Right lobe of liver (tissue), 6 donors: ENCODE results near the gene GRIN3A. TPM values are rescaled to one million over a fixed set of nuclear protein-coding genes. Genes with fewer than 3 reads are reported as not detected.

Source experiments
- ATAC-seq, 4 donors: fragments of 200-7000 bp; cut with Tn5 transposase; one replicate each; pipeline ENCODE4 v1.9.1; 2020; ENCODE audit warnings: mild to moderate bottlenecking in 4 of 4, moderate library complexity in 4 of 4
- DNase-seq, 3 donors: peaks; one replicate each; pipeline ENCODE4 v3.0.0-alpha.2; 2020
- H3K27ac ChIP-seq, 3 donors: fragments of 200-600 bp; one replicate each; pipeline ENCODE4 v1.8.0; 2022
- H3K27me3 ChIP-seq, 2 donors: fragments of 200-600 bp; one replicate each; pipeline ENCODE4 v1.8.0; 2022
- H3K36me3 ChIP-seq, 4 donors: fragments of 200-600 bp; sonication (generic) in 1 of 4; one replicate each; pipeline versions ENCODE4 v1.5.1 to v1.8.0; 2017 to 2022; ENCODE audit warnings: control low read depth in 1 of 4
- H3K4me1 ChIP-seq, 4 donors: fragments of 200-600 bp; sonication (generic) in 1 of 4; one replicate each; pipeline versions ENCODE4 v1.5.1 to v1.8.0; 2017 to 2022; ENCODE audit warnings: control low read depth in 1 of 4
- H3K4me3 ChIP-seq, 3 donors: fragments of 200-600 bp; one replicate each; pipeline ENCODE4 v1.8.0; 2022
- H3K9me3 ChIP-seq, 4 donors: fragments of 200-600 bp; sonication (generic) in 1 of 4; one replicate each; pipeline versions ENCODE4 v1.5.1 to v1.8.0; 2017 to 2022; ENCODE audit warnings: control low read depth in 1 of 4
- POLR2A ChIP-seq: fragments of 450-650 bp; IDR thresholded peaks from one replicate; pipeline ENCODE4 v1.6.1; 2017; ENCODE audit warnings: antibody characterized with exemption, mild to moderate bottlenecking
- WGBS: methylation state at CpG from one replicate; pipeline ENCODE4 v1.1.6; 2018; ENCODE audit warnings: low coverage, low lambda C conversion rate; ENCODE audit not compliant: insufficient coverage; ENCODE audit errors: missing lambda C conversion rate; 5-methylcytosine and 5-hydroxymethylcytosine counted together
- intact Hi-C, 2 donors: fragments of 100-400 bp; cut with DNase I; formaldehyde crosslinking; loops; one replicate each; pipeline versions ENCODE4 v1.11.2 to v1.14.1; 2022
- total RNA-seq, 6 experiments: library from RNA; depleted of rRNA in 2 of 6; stranded (reverse); fragments of >200 nt in 2 of 6; fragmentation: NEBNext Ultra II Directional in 3 of 6; extraction: Animal tissue kit (Norgen Biotek cat#: 25700) in 3 of 6; gene quantifications; one replicate each; pipeline versions ENCODE4 v1.1.0 to v1.2.4, GENCODE V29; 2016 to 2023
- TF ChIP-seq, protein P1 (sequence below), 4 donors: fragments of 200-600 bp in 3 of 4; fragments of 450-650 bp in 1 of 4; IDR thresholded peaks; one replicate each; pipeline versions ENCODE4 v1.5.1 to v1.8.0; 2016 to 2022; ENCODE audit warnings: antibody characterized with exemption in 4 of 4, mild to moderate bottlenecking in 2 of 4
- donor health status: DM: no; HTN: yes; CAD: no.
- donor health status: DM: no; HTN: no; CAD: no.
- donor health status: DM: no; HTN: no; CAD: no.
- donor health status: DM: no; HTN: yes; CAD: no.
- donor health status: DM: no; HTN: yes; CAD: no.

The GRIN3A gene
- total RNA-seq, 6 experiments from 2014 or later = 0.05 to 0.44 (median 0.09) TPM; not detected in 1

DNA sequence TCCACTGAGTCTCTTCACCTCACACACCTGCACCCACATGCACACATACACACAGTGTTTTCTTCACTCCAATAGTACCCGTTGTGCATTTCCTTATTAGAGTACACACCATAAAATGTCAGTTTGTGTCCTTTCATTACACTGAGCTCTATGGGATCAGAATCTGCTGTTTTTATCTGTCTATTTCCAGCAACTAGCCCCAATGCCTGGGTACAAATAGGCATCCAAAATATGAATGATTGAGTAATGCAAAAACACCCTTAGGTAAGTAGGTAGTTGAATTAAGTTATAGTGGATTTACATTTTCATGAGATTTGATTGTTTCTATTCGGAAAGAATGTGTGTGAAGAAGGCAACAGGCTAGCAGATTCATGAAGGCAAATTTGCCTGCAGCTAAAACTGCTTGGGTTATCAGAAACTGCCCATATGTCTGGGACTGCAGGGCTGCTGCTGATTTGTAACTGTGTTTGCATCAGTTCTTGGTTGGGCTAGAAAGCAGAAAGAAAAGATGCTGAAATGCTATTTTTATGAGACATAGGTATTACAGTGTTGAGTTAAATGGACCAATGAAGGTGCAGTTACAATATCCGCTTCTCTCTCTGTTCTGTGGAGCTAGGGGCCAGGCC is 170.6 kb downstream of the GRIN3A start:
- Histone ChIP-seq H3K27ac (no peak overlapping the region), H3K27me3 (no peaks in the 10 kb centered on the region), H3K36me3 (peaks cover 0 to 6% (median 3%) of the 10 kb centered on the region in 4 donors), H3K9me3 (no peaks in the 10 kb centered on the region), H3K4me1 (no peaks in the 10 kb centered on the region), H3K4me3 (no peak overlapping the region)
- intact Hi-C loops = no loop called here
- ATAC-seq (no peak), DNase-seq (no peak)
- 95% methylated on average over 3 of the region's 3 CpGs for WGBS
- no peak for TF ChIP-seq POLR2A
- TF ChIP-seq, protein P1, sequence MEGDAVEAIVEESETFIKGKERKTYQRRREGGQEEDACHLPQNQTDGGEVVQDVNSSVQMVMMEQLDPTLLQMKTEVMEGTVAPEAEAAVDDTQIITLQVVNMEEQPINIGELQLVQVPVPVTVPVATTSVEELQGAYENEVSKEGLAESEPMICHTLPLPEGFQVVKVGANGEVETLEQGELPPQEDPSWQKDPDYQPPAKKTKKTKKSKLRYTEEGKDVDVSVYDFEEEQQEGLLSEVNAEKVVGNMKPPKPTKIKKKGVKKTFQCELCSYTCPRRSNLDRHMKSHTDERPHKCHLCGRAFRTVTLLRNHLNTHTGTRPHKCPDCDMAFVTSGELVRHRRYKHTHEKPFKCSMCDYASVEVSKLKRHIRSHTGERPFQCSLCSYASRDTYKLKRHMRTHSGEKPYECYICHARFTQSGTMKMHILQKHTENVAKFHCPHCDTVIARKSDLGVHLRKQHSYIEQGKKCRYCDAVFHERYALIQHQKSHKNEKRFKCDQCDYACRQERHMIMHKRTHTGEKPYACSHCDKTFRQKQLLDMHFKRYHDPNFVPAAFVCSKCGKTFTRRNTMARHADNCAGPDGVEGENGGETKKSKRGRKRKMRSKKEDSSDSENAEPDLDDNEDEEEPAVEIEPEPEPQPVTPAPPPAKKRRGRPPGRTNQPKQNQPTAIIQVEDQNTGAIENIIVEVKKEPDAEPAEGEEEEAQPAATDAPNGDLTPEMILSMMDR (IDR thresholded peaks at IDR 0.05) = no peak

- no peak for TF ChIP-seq POLR2A
- TF ChIP-seq, protein P1 (IDR thresholded peaks at IDR 0.05) = peak; percentile 34 to 52 (median 48)
- DNase-seq (no peak), ATAC-seq (peak; percentile 34 to 69 (median 48))
- Histone ChIP-seq H3K27ac (no peak overlapping the region), H3K9me3 (no peaks in the 10 kb centered on the region), H3K4me3 (no peak overlapping the region), H3K27me3 (no peaks in the 10 kb centered on the region), H3K36me3 (peaks cover 3 to 13% (median 6%) of the 10 kb centered on the region in 4 donors), H3K4me1 (no peaks in the 10 kb centered on the region)
- intact Hi-C loops = no loop called here
- 83% methylated on average over 5 of the region's 5 CpGs for WGBS
Observed at GRCh38 chr9:101566904-101567724, 171.3 kb downstream of the GRIN3A start.

GRCh38 chr9:101564252-101564651 is 174.2 kb downstream of the GRIN3A start:
- intact Hi-C loops = no loop called here
- ATAC-seq = no peak
- Histone ChIP-seq H3K36me3 (peaks cover 3 to 32% (median 16%) of the 10 kb centered on the region in 4 donors), H3K27me3 (no peaks in the 10 kb centered on the region), H3K9me3 (no peaks in the 10 kb centered on the region), H3K27ac (no peak overlapping the region), H3K4me3 (no peak overlapping the region), H3K4me1 (no peaks in the 10 kb centered on the region)
- no peak for DNase-seq
- TF ChIP-seq, protein P1 (IDR thresholded peaks at IDR 0.05) = no peak
- no peak for TF ChIP-seq POLR2A

GRCh38 chr9:101562966-101563365 is 175.5 kb downstream of the GRIN3A start:
- DNase-seq = no peak
- peaks cover 3 to 36% (median 16%) of the 10 kb centered on the region in 4 donors for H3K36me3 ChIP-seq
- no peak for ATAC-seq
- TF ChIP-seq POLR2A = no peak
- TF ChIP-seq, protein P1 (IDR thresholded peaks at IDR 0.05) = no peak
- H3K27me3 ChIP-seq = no peaks in the 10 kb centered on the region
- no peak overlapping the region for H3K4me3 ChIP-seq
- no peak overlapping the region for H3K27ac ChIP-seq
- no peaks in the 10 kb centered on the region for H3K4me1 ChIP-seq
- intact Hi-C loops = no loop called here
- H3K9me3 ChIP-seq = no peaks in the 10 kb centered on the region
- 100% methylated on average over 1 of the region's 1 CpG for WGBS
